OCI-M2 (cell line): ENCODE results near the gene CIDEB.
"Not testable (repeated sequence)": the region's sequence is repeated elsewhere in the genome, so short reads cannot be mapped to it uniquely, and the experiment has no call there.

Source experiments
- DNase-seq: peaks from one replicate; lab custom pipeline; 2025; ENCODE audit not compliant: unreplicated experiment; lab: John Stamatoyannopoulos, UW

The CIDEB gene

GRCh38 chr14:24332268-24332993, 24.7 kb upstream of the CIDEB start:
- DNase-seq = peak; percentile 70

- DNase-seq = no peak
These were observed 24.0 kb upstream of the CIDEB start for GRCh38 chr14:24331731-24332267.

GRCh38 chr14:24330973-24331674, 23.3 kb upstream of the CIDEB start:
- no peak for DNase-seq

- DNase-seq = no peak
These were observed 22.0 kb upstream of the CIDEB start for GRCh38 chr14:24329736-24330135.

- DNase-seq = no peak
These were observed 21.4 kb upstream of the CIDEB start for GRCh38 chr14:24329073-24329663.

GRCh38 chr14:24327914-24328313, 20.1 kb upstream of the CIDEB start:
- DNase-seq = not testable (repeated sequence)

- DNase-seq = no peak
These were observed 19.5 kb upstream of the CIDEB start for GRCh38 chr14:24327303-24327702.

GRCh38 chr14:24325963-24326362, 18.2 kb upstream of the CIDEB start:
- no peak for DNase-seq

GRCh38 chr14:24325041-24325530, 17.3 kb upstream of the CIDEB start:
- DNase-seq = no peak

GRCh38 chr14:24324024-24324423, 16.2 kb upstream of the CIDEB start:
- DNase-seq = no peak

- no peak for DNase-seq
These were observed 15.6 kb upstream of the CIDEB start for GRCh38 chr14:24323341-24323740.

- DNase-seq = no peak
These were observed 14.9 kb upstream of the CIDEB start for GRCh38 chr14:24322672-24323071.

- no peak for DNase-seq
These were observed 13.6 kb upstream of the CIDEB start for GRCh38 chr14:24321212-24321975.

GRCh38 chr14:24317141-24317928, 9.6 kb upstream of the CIDEB start:
- no peak for DNase-seq

GRCh38 chr14:24316597-24316950, 8.8 kb upstream of the CIDEB start:
- DNase-seq = no peak

- no peak for DNase-seq
These were observed 8.2 kb upstream of the CIDEB start for GRCh38 chr14:24315807-24316596.

- DNase-seq = no peak
These were observed 7.5 kb upstream of the CIDEB start for GRCh38 chr14:24315243-24315806.

GRCh38 chr14:24314377-24315193, 6.8 kb upstream of the CIDEB start:
- DNase-seq = no peak
